Upper lobe of left lung (tissue), 6 donors: ENCODE data around the gene KANSL2. TPM values are rescaled to one million over a fixed set of nuclear protein-coding genes. Genes with fewer than 3 reads are reported as not detected.
A peak's percentile ranks its signal among the peaks of the same experiment; 100 is the strongest.
"Not testable (repeated sequence)": the region's sequence is repeated elsewhere in the genome, so short reads cannot be mapped to it uniquely, and the experiment has no call there.

Experiments used
- ATAC-seq, 2 donors: fragments of 200-7000 bp; cut with Tn5 transposase; one replicate each; pipeline ENCODE4 v1.9.1; 2022; ENCODE audit warnings: mild to moderate bottlenecking in 2 of 2, moderate library complexity in 2 of 2; ENCODE audit not compliant: low FRiP score in 2 of 2
- DNase-seq, 2 donors: peaks; one replicate each; pipeline ENCODE4 v3.0.0-alpha.2; 2019 to 2020
- H3K27ac ChIP-seq, 4 donors: fragments of 200-600 bp; sonication (generic); one replicate each; pipeline ENCODE4 v1.5.1; 2016 to 2019
- H3K27me3 ChIP-seq, 4 donors: fragments of 200-600 bp; sonication (generic); one replicate each; pipeline ENCODE4 v1.5.1; 2017 to 2019
- H3K36me3 ChIP-seq, 4 donors: fragments of 200-600 bp; sonication (generic); one replicate each; pipeline ENCODE4 v1.5.1; 2016 to 2019
- H3K4me1 ChIP-seq, 4 donors: fragments of 200-600 bp; sonication (generic); one replicate each; pipeline ENCODE4 v1.5.1; 2018 to 2019
- H3K4me3 ChIP-seq, 4 donors: fragments of 200-600 bp; sonication (generic); one replicate each; pipeline ENCODE4 v1.5.1; 2017 to 2019; ENCODE audit warnings: mild to moderate bottlenecking in 2 of 4, moderate library complexity in 1 of 4
- H3K9me3 ChIP-seq, 4 donors: fragments of 200-600 bp; sonication (generic); one replicate each; pipeline ENCODE4 v1.5.1; 2018 to 2019
- CTCF ChIP-seq, 6 experiments: fragments of 450-650 bp in 4 of 6; fragments of 200-600 bp in 2 of 6; sonication (generic) in 2 of 6; IDR thresholded peaks; one replicate each; pipeline ENCODE4 v1.5.1; 2016 to 2019; ENCODE audit warnings: antibody characterized with exemption in 6 of 6
- EP300 ChIP-seq, 4 donors: sonication (generic); formaldehyde crosslinking; IDR thresholded peaks; one replicate each; pipeline ENCODE4 v1.5.1; 2017; ENCODE audit warnings: antibody characterized with exemption in 4 of 4, control low read depth in 2 of 4
- POLR2A ChIP-seq, 4 donors: fragments of 450-650 bp; IDR thresholded peaks; one replicate each; pipeline ENCODE4 v1.5.1; 2016 to 2017; ENCODE audit warnings: antibody characterized with exemption in 4 of 4, mild to moderate bottlenecking in 2 of 4
- POLR2AphosphoS5 ChIP-seq, 2 donors: sonication (generic); formaldehyde crosslinking; IDR thresholded peaks; one replicate each; pipeline ENCODE4 v1.5.1; 2017; ENCODE audit warnings: antibody characterized with exemption in 2 of 2
- WGBS, 2 donors: methylation state at CpG; one replicate each; pipeline ENCODE4 v1.1.5; 2017 to 2018; 5-methylcytosine and 5-hydroxymethylcytosine counted together
- total RNA-seq, 6 donors: library from RNA; depleted of rRNA in 4 of 6; stranded (reverse); fragments of >200 nt in 4 of 6; gene quantifications; one replicate each; pipeline versions ENCODE4 v1.1.0 to v1.2.1, GENCODE V29; 2016 to 2021
- donor health status: DM: no; HTN: no; CAD: no; lungs with moderate emphysema.
- donor health status: DM: no; HTN: yes; CAD: no; lungs with severe emphysema.

Gene KANSL2, protein sequence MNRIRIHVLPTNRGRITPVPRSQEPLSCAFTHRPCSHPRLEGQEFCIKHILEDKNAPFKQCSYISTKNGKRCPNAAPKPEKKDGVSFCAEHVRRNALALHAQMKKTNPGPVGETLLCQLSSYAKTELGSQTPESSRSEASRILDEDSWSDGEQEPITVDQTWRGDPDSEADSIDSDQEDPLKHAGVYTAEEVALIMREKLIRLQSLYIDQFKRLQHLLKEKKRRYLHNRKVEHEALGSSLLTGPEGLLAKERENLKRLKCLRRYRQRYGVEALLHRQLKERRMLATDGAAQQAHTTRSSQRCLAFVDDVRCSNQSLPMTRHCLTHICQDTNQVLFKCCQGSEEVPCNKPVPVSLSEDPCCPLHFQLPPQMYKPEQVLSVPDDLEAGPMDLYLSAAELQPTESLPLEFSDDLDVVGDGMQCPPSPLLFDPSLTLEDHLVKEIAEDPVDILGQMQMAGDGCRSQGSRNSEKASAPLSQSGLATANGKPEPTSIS
- total RNA-seq, result 10 to 100 TPM; 13.2 to 60.5 (median 26.3) TPM

- Histone ChIP-seq H3K9me3 (no peaks in the 10 kb centered on the region), H3K27me3 (no peaks in the 10 kb centered on the region), H3K36me3 (peaks cover 0 to 30% (median 6%) of the 10 kb centered on the region in 4 donors), H3K4me1 (peaks cover 39 to 48% (median 42%) of the 10 kb centered on the region in 4 donors), H3K27ac (peak within 1 kb of the TSS; percentile 92 to 98 (median 94)), H3K4me3 (peak within 1 kb of the TSS; percentile 75 to 99 (median 78))
- WGBS, 2 donors, result 0% methylated on average over 8 to 53 of the region's 64 CpGs
- DNase-seq, result peak; percentile 94 to 99
- TF ChIP-seq POLR2AphosphoS5 (IDR thresholded peaks at IDR 0.05), result peak; percentile 99
- peak in 2 of 6 experiments; percentile 14 to 34 for TF ChIP-seq CTCF (IDR thresholded peaks at IDR 0.05)
- peak; percentile 89 to 100 (median 99) for TF ChIP-seq POLR2A (IDR thresholded peaks at IDR 0.05)
- peak in 1 of 4 donors; percentile 18 for TF ChIP-seq EP300 (IDR thresholded peaks at IDR 0.05)
- peak; percentile 99 to 100 for ATAC-seq
Measured at GRCh38 chr12:48681710-48682532, at the start of gene KANSL2. Gene KANSL2, minus strand, starts transcription at chr12:48682238. Its CDS starts 606 bp downstream, at chr12:48681632.

- WGBS, 2 donors, result 75 to 80% methylated on average over 5 of the region's 5 CpGs
- TF ChIP-seq POLR2AphosphoS5 (IDR thresholded peaks at IDR 0.05), result no peak
- TF ChIP-seq CTCF (IDR thresholded peaks at IDR 0.05), result no peak
- TF ChIP-seq EP300 (IDR thresholded peaks at IDR 0.05), result no peak
Measured at GRCh38 chr12:48728807-48729206, 46.8 kb upstream of the KANSL2 start.

GRCh38 chr12:48720737-48721136, 38.7 kb upstream of the KANSL2 start:
- DNase-seq, H3K4me1 ChIP-seq, H3K4me3 ChIP-seq, H3K27me3 ChIP-seq, ATAC-seq, H3K27ac ChIP-seq, H3K36me3 ChIP-seq: not testable (repeated sequence)
- peaks cover 0 to 15% (median 8%) of the 10 kb centered on the region in 4 donors for H3K9me3 ChIP-seq
- 93 to 100% methylated on average over 1 of the region's 1 CpG for WGBS, 2 donors

More at GRCh38 chr12:48728807-48729206, 46.8 kb upstream of the KANSL2 start:
- no peak overlapping the region for H3K4me3 ChIP-seq
- no peaks in the 10 kb centered on the region for H3K9me3 ChIP-seq
- no peak overlapping the region for H3K27ac ChIP-seq
- H3K36me3 ChIP-seq, result no peaks in the 10 kb centered on the region
- DNase-seq, result no peak
- ATAC-seq, result no peak
- H3K27me3 ChIP-seq, result no peaks in the 10 kb centered on the region
- H3K4me1 ChIP-seq, result no peaks in the 10 kb centered on the region

DNA sequence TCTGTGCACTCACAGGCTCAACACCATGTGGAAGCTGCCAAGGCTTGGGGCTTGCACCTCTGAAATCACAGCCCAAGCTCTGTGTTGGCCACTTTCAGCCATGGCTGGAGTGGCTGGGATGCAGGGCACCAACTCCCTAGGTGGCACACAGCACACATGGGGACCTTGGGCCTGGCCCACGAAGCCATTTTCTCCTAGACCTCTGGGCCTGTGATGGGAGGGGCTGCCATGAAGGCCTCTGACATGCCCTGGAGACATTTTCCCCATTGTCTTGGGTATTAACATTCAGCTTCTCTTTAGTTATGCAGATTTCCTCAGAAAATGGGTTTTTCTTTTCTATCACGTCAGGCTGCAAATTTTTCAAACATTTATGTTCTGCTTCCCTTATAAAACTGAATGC, 38.1 kb upstream of the KANSL2 start:
- H3K9me3 ChIP-seq, result peaks cover 0 to 15% (median 8%) of the 10 kb centered on the region in 4 donors
- WGBS, 2 donors, result 70 to 80% methylated on average over 2 of the region's 2 CpGs
- not testable (repeated sequence) for DNase-seq, H3K27me3 ChIP-seq, ATAC-seq, H3K27ac ChIP-seq, H3K4me3 ChIP-seq, H3K36me3 ChIP-seq
- H3K4me1 ChIP-seq, result peaks cover 7 to 15% (median 9%) of the 10 kb centered on the region in 4 donors

GRCh38 chr12:48719002-48719401, 37.0 kb upstream of the KANSL2 start:
- H3K36me3 ChIP-seq, H3K27ac ChIP-seq, H3K27me3 ChIP-seq, H3K4me3 ChIP-seq, DNase-seq, ATAC-seq: not testable (repeated sequence)
- Histone ChIP-seq H3K4me1 (peaks cover 19 to 27% (median 21%) of the 10 kb centered on the region in 4 donors), H3K9me3 (peaks cover 0 to 15% (median 8%) of the 10 kb centered on the region in 4 donors)
- 79 to 85% methylated on average over 4 of the region's 4 CpGs for WGBS, 2 donors

- DNase-seq, result no peak
- WGBS, 2 donors, result 15% methylated on average over 17 to 21 of the region's 21 CpGs
- TF ChIP-seq POLR2A (IDR thresholded peaks at IDR 0.05) (no peak), POLR2AphosphoS5 (IDR thresholded peaks at IDR 0.05) (no peak), EP300 (IDR thresholded peaks at IDR 0.05) (no peak), CTCF (IDR thresholded peaks at IDR 0.05) (no peak)
- ATAC-seq, result no peak
- Histone ChIP-seq H3K36me3 (peaks cover 0 to 23% (median 9%) of the 10 kb centered on the region in 4 donors), H3K9me3 (peaks cover 0 to 15% (median 8%) of the 10 kb centered on the region in 4 donors), H3K4me1 (peaks cover 22 to 36% (median 27%) of the 10 kb centered on the region in 4 donors), H3K4me3 (peak overlapping the region; percentile 21 to 77 (median 65)), H3K27ac (peak overlapping the region; percentile 92 to 97 (median 95)), H3K27me3 (no peaks in the 10 kb centered on the region)
Measured at GRCh38 chr12:48717252-48717695, 35.2 kb upstream of the KANSL2 start.
